HG03064 (cell line): ENCODE measurements around the gene FGD5.

Source experiments
- ATAC-seq: cut with Tn5 transposase; IDR thresholded peaks from one replicate; pipeline ENCODE4 v1.9.1; 2021; ENCODE audit warnings: low read depth; ENCODE audit not compliant: unreplicated experiment

Gene FGD5

GRCh38 chr3:14786369-14786768 is 32.4 kb upstream of the FGD5 start:
- no peak for ATAC-seq

- no peak for ATAC-seq
Observed at GRCh38 chr3:14787630-14788029, 31.1 kb upstream of the FGD5 start.

- no peak for ATAC-seq
Observed at GRCh38 chr3:14788644-14789043, 30.1 kb upstream of the FGD5 start.

GRCh38 chr3:14789221-14789620 is 29.5 kb upstream of the FGD5 start:
- ATAC-seq, result no peak

GRCh38 chr3:14789640-14790285 is 29.0 kb upstream of the FGD5 start:
- ATAC-seq, result no peak

GRCh38 chr3:14791343-14791945 is 27.3 kb upstream of the FGD5 start:
- no peak for ATAC-seq

GRCh38 chr3:14792691-14793121 is 26.1 kb upstream of the FGD5 start:
- no peak for ATAC-seq

- no peak for ATAC-seq
Observed at GRCh38 chr3:14793126-14793857, 25.5 kb upstream of the FGD5 start.

- no peak for ATAC-seq
Observed at GRCh38 chr3:14793858-14794234, 24.9 kb upstream of the FGD5 start.

GRCh38 chr3:14794435-14794834 is 24.3 kb upstream of the FGD5 start:
- ATAC-seq, result no peak

- ATAC-seq, result no peak
Observed at GRCh38 chr3:14795996-14796395, 22.8 kb upstream of the FGD5 start.

- ATAC-seq, result no peak
Observed at GRCh38 chr3:14796403-14797077, 22.2 kb upstream of the FGD5 start.

- ATAC-seq, result no peak
Observed at GRCh38 chr3:14797731-14798130, 21.0 kb upstream of the FGD5 start.

- ATAC-seq, result no peak
Observed at GRCh38 chr3:14798231-14798630, 20.5 kb upstream of the FGD5 start.

GRCh38 chr3:14799146-14799545 is 19.6 kb upstream of the FGD5 start:
- no peak for ATAC-seq

GRCh38 chr3:14801031-14801430 is 17.7 kb upstream of the FGD5 start:
- ATAC-seq, result no peak

GRCh38 chr3:14801668-14802380 is 16.9 kb upstream of the FGD5 start:
- no peak for ATAC-seq

GRCh38 chr3:14802381-14802731 is 16.4 kb upstream of the FGD5 start:
- ATAC-seq, result no peak

GRCh38 chr3:14803101-14803980 is 15.4 kb upstream of the FGD5 start:
- no peak for ATAC-seq
